SK-N-SH (cell line): ENCODE measurements around the gene CALD1. TPM values are rescaled to one million over a fixed set of nuclear protein-coding genes. Genes with fewer than 3 reads are reported as not detected.
A peak's percentile ranks its signal among the peaks of the same experiment; 100 is the strongest.

Source experiments
- CTCF ChIA-PET: fragments of 300-600, 350-600 bp; formaldehyde crosslinking; extraction: SDS; loops from one replicate; lab custom pipeline; 2021; lab: Yijun Ruan, JAX
- POLR2A ChIA-PET: fragments of 350-600 bp; sonication (Branson Sonifier 250); formaldehyde crosslinking; extraction: SDS; loops from one replicate; lab custom pipeline; 2020; ENCODE audit warnings: antibody characterized with exemption, inconsistent platforms; lab: Yijun Ruan, JAX
- DNase-seq: peaks from one replicate; pipeline ENCODE4 v3.0.0; 2012
- H2AFZ ChIP-seq: fragments of 200-600 bp; sonication (generic); 2 replicates; pipeline ENCODE4 v1.8.1; 2016; ENCODE audit warnings: antibody characterized with exemption, mild to moderate bottlenecking, low read depth
- H3F3A ChIP-seq: fragments of 200-600 bp; sonication (generic); replicated peaks from 2 replicates; pipeline ENCODE3; 2016; ENCODE audit warnings: antibody characterized with exemption, mild to moderate bottlenecking; ENCODE audit not compliant: insufficient read depth
- H3K27ac ChIP-seq, 2 experiments: fragments of 200-500 bp in 1 of 2; fragments of 200-600 bp in 1 of 2; sonication (Bioruptor generic) in 1 of 2; sonication (generic), shearing (Covaris generic) in 1 of 2; 2 replicates each; pipeline versions ENCODE4 v1.5.1 to v1.6.1; 2014 to 2016; ENCODE audit warnings: low read depth in 2 of 2, inconsistent platforms in 1 of 2, low read length in 1 of 2, mild to moderate bottlenecking in 1 of 2, mixed read lengths in 1 of 2
- H3K27me3 ChIP-seq: fragments of 200-600 bp; sonication (generic), shearing (Covaris generic); 2 replicates; pipeline ENCODE4 v1.6.1; 2016; ENCODE audit warnings: mixed run types; ENCODE audit not compliant: insufficient read depth
- H3K36me3 ChIP-seq, 2 experiments: fragments of 200-500 bp in 1 of 2; fragments of 200-600 bp in 1 of 2; sonication (Bioruptor generic) in 1 of 2; sonication (generic) in 1 of 2; replicated peaks in 1 of 2; 2 replicates each; pipeline versions ENCODE3 to v1.5.1; 2014 to 2016; ENCODE audit warnings: low read length in 1 of 2, mild to moderate bottlenecking in 1 of 2; ENCODE audit not compliant: insufficient read depth in 2 of 2, control insufficient read depth in 1 of 2
- H3K4me1 ChIP-seq, 2 experiments: fragments of 200-500 bp in 1 of 2; fragments of 200-600 bp in 1 of 2; sonication (Bioruptor generic) in 1 of 2; sonication (generic), shearing (Covaris generic) in 1 of 2; 2 replicates each; pipeline versions ENCODE4 v1.5.1 to v1.6.1; 2014 to 2016; ENCODE audit warnings: low read depth in 1 of 2, low read length in 1 of 2, mixed run types in 1 of 2; ENCODE audit not compliant: insufficient read depth in 2 of 2, control insufficient read depth in 1 of 2
- H3K4me2 ChIP-seq: fragments of 200-600 bp; sonication (generic), shearing (Covaris generic); 2 replicates; pipeline ENCODE4 v1.6.1; 2017; ENCODE audit warnings: mixed run types
- H3K4me3 ChIP-seq, 2 experiments: fragments of 200-500 bp in 1 of 2; fragments of 200-600 bp in 1 of 2; sonication (Bioruptor generic) in 1 of 2; sonication (generic), shearing (Covaris generic) in 1 of 2; 2 replicates each; pipeline versions ENCODE4 v1.5.1 to v1.8.1; 2014 to 2016; ENCODE audit warnings: low read depth in 2 of 2, inconsistent platforms in 1 of 2, low read length in 1 of 2, mild to moderate bottlenecking in 1 of 2, mixed read lengths in 1 of 2, moderate library complexity in 1 of 2
- H3K79me2 ChIP-seq: fragments of 200-600 bp; sonication (generic); 2 replicates; pipeline ENCODE4 v1.8.1; 2017; ENCODE audit warnings: mild to moderate bottlenecking; ENCODE audit not compliant: insufficient read depth
- H3K9ac ChIP-seq: fragments of 200-600 bp; sonication (generic); 2 replicates; pipeline ENCODE4 v1.6.1; 2017; ENCODE audit warnings: mixed run types
- H3K9me2 ChIP-seq: fragments of 200-600 bp; sonication (generic); 2 replicates; pipeline ENCODE4 v1.6.1; 2017; ENCODE audit warnings: mixed run types
- H3K9me3 ChIP-seq: fragments of 200-600 bp; sonication (generic); 2 replicates; pipeline ENCODE4 v1.6.1; 2017; ENCODE audit warnings: mixed run types, mild to moderate bottlenecking, moderate library complexity
- H4K20me1 ChIP-seq: fragments of 200-600 bp; sonication (generic); 2 replicates; pipeline ENCODE4 v1.6.1; 2017; ENCODE audit warnings: mild to moderate bottlenecking, mixed run types; ENCODE audit not compliant: insufficient read depth
- CHD2 ChIP-seq: fragments of 150-350 bp; IDR thresholded peaks from 2 replicates; pipeline ENCODE4 v1.6.1; 2018; ENCODE audit warnings: low read length; ENCODE audit not compliant: partially characterized antibody
- EZH2phosphoT487 ChIP-seq: fragments of 200-600 bp; sonication (generic); IDR thresholded peaks from 2 replicates; pipeline ENCODE4 v1.6.1; 2017; ENCODE audit warnings: low read depth, mixed run types, mild to moderate bottlenecking, antibody characterized with exemption, moderate library complexity, borderline replicate concordance
- FOXM1 ChIP-seq: IDR thresholded peaks from 2 replicates; pipeline ENCODE4 v1.4.0; 2012; ENCODE audit warnings: low read depth, mild to moderate bottlenecking
- GABPA ChIP-seq: IDR thresholded peaks from 2 replicates; pipeline ENCODE4 v1.4.0; 2012; ENCODE audit warnings: low read depth, mild to moderate bottlenecking
- MEF2A ChIP-seq: IDR thresholded peaks from 2 replicates; pipeline ENCODE4 v1.4.0; 2012; ENCODE audit warnings: low read depth, borderline replicate concordance
- NFIC ChIP-seq: IDR thresholded peaks from 2 replicates; pipeline ENCODE4 v1.4.0; 2012; ENCODE audit warnings: borderline replicate concordance
- POLR2AphosphoS5 ChIP-seq: IDR thresholded peaks from 2 replicates; pipeline ENCODE4 v1.6.1; 2012; ENCODE audit warnings: low read depth, low read length
- RAD21 ChIP-seq: IDR thresholded peaks from 2 replicates; pipeline ENCODE4 v1.6.1; 2012; ENCODE audit warnings: mild to moderate bottlenecking, low read length
- RFX5 ChIP-seq: IDR thresholded peaks from 2 replicates; pipeline ENCODE4 v1.6.1; 2012; ENCODE audit warnings: mild to moderate bottlenecking, improper control_type of control experiment, low read length
- RXRA ChIP-seq: IDR thresholded peaks from 2 replicates; pipeline ENCODE4 v1.4.0; 2012; ENCODE audit warnings: low read depth, mild to moderate bottlenecking, borderline replicate concordance
- SIN3A ChIP-seq: IDR thresholded peaks from 2 replicates; pipeline ENCODE4 v1.6.1; 2012; ENCODE audit warnings: low read depth, mild to moderate bottlenecking, low read length, moderate library complexity, borderline replicate concordance
- SMC3 ChIP-seq: IDR thresholded peaks from 2 replicates; pipeline ENCODE4 v1.6.1; 2012; ENCODE audit warnings: low read depth, low read length, improper control_type of control experiment
- TCF12 ChIP-seq: IDR thresholded peaks from 2 replicates; pipeline ENCODE4 v1.4.0; 2012
- WGBS: methylation state at CpG from one replicate; pipeline ENCODE4 v1.1.6; 2017; ENCODE audit warnings: low lambda C conversion rate; 5-methylcytosine and 5-hydroxymethylcytosine counted together
- polyA plus RNA-seq, 3 experiments: library from polyadenylated mRNA; depleted of rRNA; stranded (reverse); fragments of >200 nt; gene quantifications; 2 replicates each; pipeline ENCODE4 v1.2.3, GENCODE V29; 2012
- TF ChIP-seq, protein P1 (sequence below): IDR thresholded peaks from 2 replicates; pipeline ENCODE4 v1.4.0; 2012; ENCODE audit warnings: low read depth, borderline replicate concordance
- TF ChIP-seq, protein P2 (sequence below): IDR thresholded peaks from 2 replicates; pipeline ENCODE4 v1.6.1; 2012; ENCODE audit warnings: mild to moderate bottlenecking, low read depth, low read length, moderate library complexity
- TF ChIP-seq, protein P3 (sequence below): IDR thresholded peaks from 2 replicates; pipeline ENCODE4 v1.4.0; 2012; ENCODE audit warnings: low read depth, borderline replicate concordance
- TF ChIP-seq, protein P4 (sequence below): IDR thresholded peaks from 2 replicates; pipeline ENCODE4 v1.4.0; 2012; ENCODE audit warnings: low read depth
- TF ChIP-seq, protein P5 (sequence below): fragments of 150-350 bp; IDR thresholded peaks from 2 replicates; pipeline ENCODE4 v1.6.1; 2017; ENCODE audit warnings: antibody characterized with exemption, low read length, low read depth, borderline replicate concordance

CALD1 gene
- polyA plus RNA-seq, 1 of the 3 experiments (the other 2 are of a cell fraction): 299 TPM

DNA sequence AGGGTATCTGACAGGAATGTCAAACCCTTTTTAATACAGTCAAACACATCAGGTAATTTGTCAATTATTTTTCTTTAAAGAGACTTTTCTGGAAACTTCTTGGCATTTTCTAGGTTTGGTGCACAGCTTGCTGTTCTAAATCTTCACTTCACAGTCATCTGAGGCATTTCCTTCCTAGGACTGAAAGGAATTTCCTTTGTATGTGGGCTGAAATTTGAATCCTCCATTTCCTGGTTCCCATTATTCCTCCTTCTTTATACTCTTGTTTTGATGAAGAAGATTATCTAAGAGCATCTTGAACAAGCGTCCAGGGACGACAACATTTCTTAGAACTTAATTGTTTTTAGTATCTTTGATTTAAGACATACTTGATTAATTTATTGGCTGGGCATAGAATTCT is 24.9 kb downstream of the CALD1 start (continued):
- TF ChIP-seq, protein P1, sequence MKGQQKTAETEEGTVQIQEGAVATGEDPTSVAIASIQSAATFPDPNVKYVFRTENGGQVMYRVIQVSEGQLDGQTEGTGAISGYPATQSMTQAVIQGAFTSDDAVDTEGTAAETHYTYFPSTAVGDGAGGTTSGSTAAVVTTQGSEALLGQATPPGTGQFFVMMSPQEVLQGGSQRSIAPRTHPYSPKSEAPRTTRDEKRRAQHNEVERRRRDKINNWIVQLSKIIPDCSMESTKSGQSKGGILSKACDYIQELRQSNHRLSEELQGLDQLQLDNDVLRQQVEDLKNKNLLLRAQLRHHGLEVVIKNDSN: no peak
- TF ChIP-seq RFX5 (no peak), TCF12 (peak; percentile 82), FOXM1 (no peak), SIN3A (no peak), SMC3 (no peak), RAD21 (no peak), RXRA (no peak), EZH2phosphoT487 (no peak), POLR2AphosphoS5 (no peak), CHD2 (no peak), NFIC (no peak; the same call in 1 of the 2 replicates), MEF2A (no peak)
- TF ChIP-seq, protein P2, sequence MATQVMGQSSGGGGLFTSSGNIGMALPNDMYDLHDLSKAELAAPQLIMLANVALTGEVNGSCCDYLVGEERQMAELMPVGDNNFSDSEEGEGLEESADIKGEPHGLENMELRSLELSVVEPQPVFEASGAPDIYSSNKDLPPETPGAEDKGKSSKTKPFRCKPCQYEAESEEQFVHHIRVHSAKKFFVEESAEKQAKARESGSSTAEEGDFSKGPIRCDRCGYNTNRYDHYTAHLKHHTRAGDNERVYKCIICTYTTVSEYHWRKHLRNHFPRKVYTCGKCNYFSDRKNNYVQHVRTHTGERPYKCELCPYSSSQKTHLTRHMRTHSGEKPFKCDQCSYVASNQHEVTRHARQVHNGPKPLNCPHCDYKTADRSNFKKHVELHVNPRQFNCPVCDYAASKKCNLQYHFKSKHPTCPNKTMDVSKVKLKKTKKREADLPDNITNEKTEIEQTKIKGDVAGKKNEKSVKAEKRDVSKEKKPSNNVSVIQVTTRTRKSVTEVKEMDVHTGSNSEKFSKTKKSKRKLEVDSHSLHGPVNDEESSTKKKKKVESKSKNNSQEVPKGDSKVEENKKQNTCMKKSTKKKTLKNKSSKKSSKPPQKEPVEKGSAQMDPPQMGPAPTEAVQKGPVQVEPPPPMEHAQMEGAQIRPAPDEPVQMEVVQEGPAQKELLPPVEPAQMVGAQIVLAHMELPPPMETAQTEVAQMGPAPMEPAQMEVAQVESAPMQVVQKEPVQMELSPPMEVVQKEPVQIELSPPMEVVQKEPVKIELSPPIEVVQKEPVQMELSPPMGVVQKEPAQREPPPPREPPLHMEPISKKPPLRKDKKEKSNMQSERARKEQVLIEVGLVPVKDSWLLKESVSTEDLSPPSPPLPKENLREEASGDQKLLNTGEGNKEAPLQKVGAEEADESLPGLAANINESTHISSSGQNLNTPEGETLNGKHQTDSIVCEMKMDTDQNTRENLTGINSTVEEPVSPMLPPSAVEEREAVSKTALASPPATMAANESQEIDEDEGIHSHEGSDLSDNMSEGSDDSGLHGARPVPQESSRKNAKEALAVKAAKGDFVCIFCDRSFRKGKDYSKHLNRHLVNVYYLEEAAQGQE: no peak
- TF ChIP-seq, protein P3, sequence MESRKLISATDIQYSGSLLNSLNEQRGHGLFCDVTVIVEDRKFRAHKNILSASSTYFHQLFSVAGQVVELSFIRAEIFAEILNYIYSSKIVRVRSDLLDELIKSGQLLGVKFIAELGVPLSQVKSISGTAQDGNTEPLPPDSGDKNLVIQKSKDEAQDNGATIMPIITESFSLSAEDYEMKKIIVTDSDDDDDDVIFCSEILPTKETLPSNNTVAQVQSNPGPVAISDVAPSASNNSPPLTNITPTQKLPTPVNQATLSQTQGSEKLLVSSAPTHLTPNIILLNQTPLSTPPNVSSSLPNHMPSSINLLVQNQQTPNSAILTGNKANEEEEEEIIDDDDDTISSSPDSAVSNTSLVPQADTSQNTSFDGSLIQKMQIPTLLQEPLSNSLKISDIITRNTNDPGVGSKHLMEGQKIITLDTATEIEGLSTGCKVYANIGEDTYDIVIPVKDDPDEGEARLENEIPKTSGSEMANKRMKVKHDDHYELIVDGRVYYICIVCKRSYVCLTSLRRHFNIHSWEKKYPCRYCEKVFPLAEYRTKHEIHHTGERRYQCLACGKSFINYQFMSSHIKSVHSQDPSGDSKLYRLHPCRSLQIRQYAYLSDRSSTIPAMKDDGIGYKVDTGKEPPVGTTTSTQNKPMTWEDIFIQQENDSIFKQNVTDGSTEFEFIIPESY: no peak
- TF ChIP-seq, all 33 proteins: peak for 8

DNA sequence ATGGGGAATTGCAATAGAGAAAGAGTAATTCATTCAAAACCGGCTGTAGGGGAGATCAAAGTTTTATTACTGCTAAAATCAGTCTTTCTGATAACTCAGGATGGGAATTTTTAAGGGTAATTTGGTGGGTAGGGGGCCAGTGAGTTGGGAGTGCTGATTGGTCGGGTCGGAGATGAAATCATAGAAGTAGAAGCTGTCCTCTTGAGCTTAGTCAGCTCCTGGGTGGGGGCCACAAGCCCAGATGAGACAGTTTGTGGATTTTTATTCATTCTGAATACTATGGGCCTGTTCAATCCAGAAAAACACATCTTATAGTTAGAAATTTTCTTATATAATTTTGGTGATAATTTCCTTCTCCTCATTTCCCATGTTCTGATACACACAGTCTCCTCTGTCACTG is 25.4 kb downstream of the CALD1 start:
- Histone ChIP-seq H3K4me2 (peak overlapping the region; percentile 49), H3K4me3 (peak overlapping the region in 1 of 2 experiments; percentile 22; a peak in 1 of 4 replicates), H3F3A (peaks cover 61% of the 10 kb centered on the region), H3K9ac (peak overlapping the region; percentile 42; the same call in 1 of the 2 replicates), H3K27ac (peak overlapping the region; percentile 84 to 85), H3K9me2 (no peaks in the 10 kb centered on the region), H3K36me3 (peaks cover 12 to 75% of the 10 kb centered on the region in 2 experiments), H3K9me3 (no peaks in the 10 kb centered on the region), H3K4me1 (peaks cover 0 to 18% of the 10 kb centered on the region in 2 experiments; a peak in 3 of 4 replicates), H2AFZ (no peak overlapping the region), H4K20me1 (peaks cover 16% of the 10 kb centered on the region), H3K79me2 (peaks cover 100% of the 10 kb centered on the region), H3K27me3 (no peaks in the 10 kb centered on the region)
- CTCF ChIA-PET: no interaction called here
- no peak for DNase-seq
- TF ChIP-seq, protein P4, sequence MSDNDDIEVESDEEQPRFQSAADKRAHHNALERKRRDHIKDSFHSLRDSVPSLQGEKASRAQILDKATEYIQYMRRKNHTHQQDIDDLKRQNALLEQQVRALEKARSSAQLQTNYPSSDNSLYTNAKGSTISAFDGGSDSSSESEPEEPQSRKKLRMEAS: no peak
- TF ChIP-seq, protein P5, sequence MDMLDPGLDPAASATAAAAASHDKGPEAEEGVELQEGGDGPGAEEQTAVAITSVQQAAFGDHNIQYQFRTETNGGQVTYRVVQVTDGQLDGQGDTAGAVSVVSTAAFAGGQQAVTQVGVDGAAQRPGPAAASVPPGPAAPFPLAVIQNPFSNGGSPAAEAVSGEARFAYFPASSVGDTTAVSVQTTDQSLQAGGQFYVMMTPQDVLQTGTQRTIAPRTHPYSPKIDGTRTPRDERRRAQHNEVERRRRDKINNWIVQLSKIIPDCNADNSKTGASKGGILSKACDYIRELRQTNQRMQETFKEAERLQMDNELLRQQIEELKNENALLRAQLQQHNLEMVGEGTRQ: no peak
- TF ChIP-seq, protein P1: no peak
- TF ChIP-seq GABPA: no peak
- WGBS: 85% methylated on average over 3 of the region's 3 CpGs
- POLR2A ChIA-PET: no interaction called here
